Ovary (tissue), 9 donors: ENCODE measurements around the gene CDK4. TPM values are rescaled to one million over a fixed set of nuclear protein-coding genes. Genes with fewer than 3 reads are reported as not detected.

ENCODE experiments used
- DNase-seq, 5 donors: peaks; one replicate each; pipeline ENCODE4 v3.0.0-alpha.2; 2019 to 2020
- H3K27ac ChIP-seq, 2 donors: fragments of 200-600 bp; one replicate each; pipeline versions ENCODE4 v1.5.1 to v1.8.0; 2019 to 2022
- H3K27me3 ChIP-seq: fragments of 200-600 bp; one replicate; pipeline ENCODE4 v1.8.0; 2022
- H3K36me3 ChIP-seq: fragments of 200-600 bp; sonication (generic); one replicate; pipeline ENCODE4 v1.5.1; 2019
- H3K4me1 ChIP-seq: one replicate; pipeline ENCODE4 v1.8.1; 2013; ENCODE audit warnings: mild to moderate bottlenecking, moderate library complexity; ENCODE audit not compliant: insufficient read depth
- H3K4me3 ChIP-seq: fragments of 200-600 bp; sonication (generic); one replicate; pipeline ENCODE4 v1.5.1; 2017
- H3K9me3 ChIP-seq, 2 donors: fragments of 200-600 bp in 1 of 2; sonication (generic) in 1 of 2; one replicate each; pipeline versions ENCODE4 v1.5.1 to v1.8.1; 2013 to 2019; ENCODE audit warnings: mild to moderate bottlenecking in 1 of 2, moderate library complexity in 1 of 2
- CTCF ChIP-seq, 3 donors: fragments of 450-650 bp in 2 of 3; fragments of 200-600 bp in 1 of 3; IDR thresholded peaks; one replicate each; pipeline versions ENCODE4 v1.5.1 to v1.8.0; 2016 to 2022; ENCODE audit warnings: antibody characterized with exemption in 3 of 3, mild to moderate bottlenecking in 1 of 3
- EP300 ChIP-seq: sonication (generic); formaldehyde crosslinking; IDR thresholded peaks from one replicate; pipeline ENCODE4 v1.6.1; 2017; ENCODE audit warnings: antibody characterized with exemption
- POLR2A ChIP-seq: fragments of 450-650 bp; IDR thresholded peaks from one replicate; pipeline ENCODE4 v1.6.1; 2017; ENCODE audit warnings: antibody characterized with exemption, mild to moderate bottlenecking, moderate library complexity
- WGBS, 3 donors: extraction: QIAGEN DNeasy Blood & Tissue Kit in 1 of 3; methylation state at CpG; one replicate each; pipeline versions ENCODE4 v1.1.5 to v1.1.7; 2013 to 2017; 5-methylcytosine and 5-hydroxymethylcytosine counted together
- intact Hi-C, 4 donors: fragments of 100-400 bp; cut with DNase I; formaldehyde crosslinking; loops; one replicate each; pipeline versions ENCODE4 v1.11.0 to v1.15.1; 2022 to 2023
- polyA plus RNA-seq, 2 donors: library from polyadenylated mRNA; stranded (reverse); fragments of 200-250 nt in 1 of 2; fragments of 350-450 nt in 1 of 2; fragmentation: Illumina TruSeq in 1 of 2; extraction: RNeasy Lipid Tissue Mini Kit (QIAGEN cat#74804) in 1 of 2; gene quantifications; one replicate each; pipeline ENCODE4 v1.2.3, GENCODE V29; 2013 to 2014
- total RNA-seq, 7 donors: library from RNA; depleted of rRNA in 2 of 7; stranded (reverse); fragments of >200 nt in 2 of 7; fragmentation: NEBNext Ultra II Directional in 3 of 7; extraction: Animal tissue kit (Norgen Biotek cat#: 25700) in 3 of 7; gene quantifications; one replicate each; pipeline versions ENCODE4 v1.1.0 to v1.2.4, GENCODE V29; 2016 to 2023
- donor health status: DM: no; HTN: no; CAD: no; lungs with moderate emphysema.
- donor health status: DM: no; HTN: no; CAD: no.
- donor health status: Bipolar disorder and iron deficiency.
- donor health status: DM: yes; HTN: yes; CAD: no.
- donor health status: DM: no; HTN: no; CAD: no.
- donor health status: DM: yes; HTN: yes; CAD: no.

The CDK4 gene
- total and polyA plus RNA-seq, 9 donors: 82.7 to 175 (median 122) TPM

- intact Hi-C loops: loop anchor here in 2 of 4 donors (2.0 to 10.0 kb wide), 2 partner anchors 53 to 123 kb away; no protein-coding TSS in a partner anchor
- H3K27me3 ChIP-seq: no peaks in the 10 kb centered on the region
- H3K27ac ChIP-seq: no peak overlapping the region
These were observed 30.1 kb upstream of the CDK4 start for GRCh38 chr12:57782243-57782607.

GRCh38 chr12:57781801-57782200 lies 29.7 kb upstream of the CDK4 start:
- intact Hi-C loops: loop anchor here in 2 of 4 donors (2.0 to 10.0 kb wide), 2 partner anchors 53 to 123 kb away; no protein-coding TSS in a partner anchor
- no peaks in the 10 kb centered on the region for H3K27me3 ChIP-seq
- no peak overlapping the region for H3K27ac ChIP-seq
- H3K9me3 ChIP-seq: no peaks in the 10 kb centered on the region
- WGBS, 3 donors: 70 to 76% (median 72%) methylated on average over 2 of the region's 2 CpGs
- no peak for TF ChIP-seq CTCF (IDR thresholded peaks at IDR 0.05)
- no peak for TF ChIP-seq POLR2A
- H3K4me1 ChIP-seq: peaks cover 3% of the 10 kb centered on the region
- DNase-seq: no peak
- H3K36me3 ChIP-seq: no peaks in the 10 kb centered on the region
- H3K4me3 ChIP-seq: no peak overlapping the region

More at GRCh38 chr12:57782243-57782607, 30.1 kb upstream of the CDK4 start:
- Histone ChIP-seq H3K9me3 (no peaks in the 10 kb centered on the region), H3K36me3 (no peaks in the 10 kb centered on the region), H3K4me1 (peaks cover 3% of the 10 kb centered on the region), H3K4me3 (peak overlapping the region; percentile 93)
- TF ChIP-seq CTCF (IDR thresholded peaks at IDR 0.05) (no peak), POLR2A (no peak), EP300 (no peak)
- WGBS, 3 donors: 4 to 12% (median 5%) methylated on average over 4 of the region's 4 CpGs
- DNase-seq: no peak

- intact Hi-C loops: loop anchor here in 1 of 4 donors (10.0 kb wide), 1 partner anchor 54 kb away; no protein-coding TSS in a partner anchor
- H3K27ac ChIP-seq: no peak overlapping the region
- H3K27me3 ChIP-seq: no peaks in the 10 kb centered on the region
- H3K4me3 ChIP-seq: no peak overlapping the region
- no peaks in the 10 kb centered on the region for H3K9me3 ChIP-seq
- no peak for DNase-seq
- no peak for TF ChIP-seq POLR2A
- no peak for TF ChIP-seq EP300
- no peak for TF ChIP-seq CTCF (IDR thresholded peaks at IDR 0.05)
- H3K4me1 ChIP-seq: peaks cover 3% of the 10 kb centered on the region
- no peaks in the 10 kb centered on the region for H3K36me3 ChIP-seq
- 91 to 98% (median 96%) methylated on average over 3 of the region's 3 CpGs for WGBS, 3 donors
These were observed 29.1 kb upstream of the CDK4 start for GRCh38 chr12:57781244-57781643.

GRCh38 chr12:57780284-57780897 lies 28.3 kb upstream of the CDK4 start:
- intact Hi-C loops: loop anchor here in 1 of 4 donors (10.0 kb wide), 1 partner anchor 54 kb away; no protein-coding TSS in a partner anchor
- Histone ChIP-seq H3K36me3 (no peaks in the 10 kb centered on the region), H3K9me3 (no peaks in the 10 kb centered on the region), H3K4me1 (peaks cover 3% of the 10 kb centered on the region), H3K4me3 (no peak overlapping the region), H3K27me3 (no peaks in the 10 kb centered on the region), H3K27ac (no peak overlapping the region)
- no peak for DNase-seq
- TF ChIP-seq EP300 (no peak), POLR2A (no peak), CTCF (IDR thresholded peaks at IDR 0.05) (no peak)
- WGBS, 3 donors: 70 to 76% (median 72%) methylated on average over 4 of the region's 4 CpGs
